HepG2 (cell line): ENCODE measurements around the gene SLC25A45. TPM values are rescaled to one million over a fixed set of nuclear protein-coding genes. Genes with fewer than 3 reads are reported as not detected.

Source experiments
- ATAD3A ChIP-seq: sonication (generic); formaldehyde crosslinking; IDR thresholded peaks from 2 replicates; pipeline ENCODE4 v1.4.0; 2020; ENCODE audit warnings: missing genetic modification reagents
- CAMTA2 ChIP-seq: sonication (generic); formaldehyde crosslinking; IDR thresholded peaks from 2 replicates; pipeline ENCODE4 v1.4.0; 2020; ENCODE audit warnings: mild to moderate bottlenecking, missing genetic modification reagents, borderline replicate concordance
- DBP ChIP-seq: sonication (generic); formaldehyde crosslinking; IDR thresholded peaks from 2 replicates; pipeline ENCODE4 v1.4.0; 2020; ENCODE audit warnings: missing genetic modification reagents; ENCODE audit errors: not compliant biosample characterization
- E2F1 ChIP-seq: sonication (generic); formaldehyde crosslinking; IDR thresholded peaks from 2 replicates; pipeline ENCODE4 v1.5.0; 2020; ENCODE audit warnings: missing genetic modification reagents
- GATAD2A ChIP-seq: IDR thresholded peaks from 2 replicates; pipeline ENCODE4 v1.6.1; 2016
- KDM5B ChIP-seq: sonication (generic); formaldehyde crosslinking; IDR thresholded peaks from 2 replicates; pipeline ENCODE4 v1.4.0; 2020; ENCODE audit warnings: missing genetic modification reagents, mild to moderate bottlenecking, borderline replicate concordance
- MATR3 ChIP-seq: sonication (generic); formaldehyde crosslinking; IDR thresholded peaks from 2 replicates; pipeline ENCODE4 v1.4.0; 2020; ENCODE audit warnings: missing genetic modification reagents
- RAD21 ChIP-seq: fragments of 450-650 bp; formaldehyde crosslinking; IDR thresholded peaks from 2 replicates; pipeline ENCODE4 v1.5.0; 2020; ENCODE audit warnings: mild to moderate bottlenecking
- SP1 ChIP-seq, 2 experiments: fragments of 450-650 bp in 1 of 2; sonication (generic) in 1 of 2; formaldehyde crosslinking in 1 of 2; IDR thresholded peaks; 2 replicates each; pipeline versions ENCODE4 v1.4.0 to v1.6.1; 2016 to 2020; ENCODE audit warnings: missing genetic modification reagents in 1 of 2
- TBL1XR1 ChIP-seq: fragments of 150-350 bp; IDR thresholded peaks from 2 replicates; pipeline ENCODE4 v1.6.1; 2014; ENCODE audit warnings: borderline replicate concordance, low read length; ENCODE audit not compliant: partially characterized antibody
- YY1 ChIP-seq: IDR thresholded peaks from 2 replicates; pipeline ENCODE4 v1.6.1; 2011; ENCODE audit warnings: low read length, low read depth, moderate library complexity, mild to moderate bottlenecking; ENCODE audit not compliant: insufficient read depth, insufficient replicate concordance
- ZFX ChIP-seq: sonication (generic); formaldehyde crosslinking; IDR thresholded peaks from 2 replicates; pipeline ENCODE4 v1.4.0; 2020; ENCODE audit warnings: mild to moderate bottlenecking, low read depth, missing genetic modification reagents, moderate library complexity
- ZNF33B ChIP-seq: sonication (generic); formaldehyde crosslinking; IDR thresholded peaks from 2 replicates; pipeline ENCODE4 v1.5.1; 2020; ENCODE audit warnings: mild to moderate bottlenecking, missing genetic modification reagents
- ZNF343 ChIP-seq: sonication (generic); formaldehyde crosslinking; IDR thresholded peaks from 2 replicates; pipeline ENCODE4 v1.4.0; 2020; ENCODE audit warnings: mild to moderate bottlenecking, missing genetic modification reagents
- ZNF354B ChIP-seq: sonication (generic); formaldehyde crosslinking; IDR thresholded peaks from 2 replicates; pipeline ENCODE4 v1.8.0; 2022; ENCODE audit warnings: mild to moderate bottlenecking, missing genetic modification reagents
- ZNF432 ChIP-seq: sonication (generic); formaldehyde crosslinking; IDR thresholded peaks from 2 replicates; pipeline ENCODE4 v1.5.0; 2020; ENCODE audit warnings: missing genetic modification reagents, mild to moderate bottlenecking, borderline replicate concordance
- ZNF512 ChIP-seq: sonication (generic); formaldehyde crosslinking; IDR thresholded peaks from 2 replicates; pipeline ENCODE4 v1.4.0; 2020; ENCODE audit warnings: mild to moderate bottlenecking, missing genetic modification reagents
- ZNF737 ChIP-seq: sonication (generic); formaldehyde crosslinking; IDR thresholded peaks from 2 replicates; pipeline ENCODE4 v1.5.0; 2020; ENCODE audit warnings: missing genetic modification reagents, mild to moderate bottlenecking, borderline replicate concordance
- ZNF75D ChIP-seq: sonication (generic); formaldehyde crosslinking; IDR thresholded peaks from 2 replicates; pipeline ENCODE4 v1.8.1; 2023; ENCODE audit warnings: missing genetic modification reagents, mild to moderate bottlenecking, borderline replicate concordance
- polyA plus RNA-seq, 8 experiments: library from polyadenylated mRNA; depleted of rRNA in 3 of 8; stranded (reverse) in 7 of 8; unstranded in 1 of 8; fragments of >200 nt; fragmentation: Illumina TruSeq in 4 of 8; extraction: Trizol in 4 of 8; gene quantifications; 2 replicates each; pipeline versions ENCODE4 v1.2.1 to v1.2.3, GENCODE V29; 2011 to 2016; ENCODE audit warnings: low read depth in 4 of 8, missing spikeins in 1 of 8, mixed read lengths in 1 of 8; ENCODE audit not compliant: insufficient read depth in 1 of 8
- total RNA-seq, 5 experiments: library from RNA; depleted of rRNA; stranded (reverse); fragments of >200 nt; fragmentation: Illumina TruSeq; extraction: Trizol; gene quantifications; 2 replicates each; pipeline ENCODE4 v1.2.3, GENCODE V29; 2016; ENCODE audit warnings: low read depth in 1 of 5
- TF ChIP-seq, protein P1 (sequence below): sonication (generic); formaldehyde crosslinking; IDR thresholded peaks from 2 replicates; pipeline ENCODE4 v1.4.0; 2020; ENCODE audit warnings: missing genetic modification reagents
- TF ChIP-seq, protein P2 (sequence below): sonication (generic); formaldehyde crosslinking; IDR thresholded peaks from 2 replicates; pipeline ENCODE4 v1.4.0; 2020; ENCODE audit warnings: missing genetic modification reagents, borderline replicate concordance

Gene SLC25A45
- total and polyA plus RNA-seq, 2 of the 13 experiments (the other 11 are each of a cell fraction or from before 2014, with no cell fraction given) = 1.2 to 3.4 TPM

GRCh38 chr11:65354265-65355012, 28.0 kb downstream of the SLC25A45 start, which contains the start of gene TIGD3 (continued):
- TF ChIP-seq ATAD3A (CRISPR knock-in tag) (no peak), ZNF343 (no peak), ZFX (CRISPR knock-in tag) (peak; percentile 86), KDM5B (CRISPR knock-in tag) (peak; percentile 21; the same call in 1 of the 2 replicates), ZNF432 (no peak), ZNF75D (CRISPR knock-in tag) (no peak), YY1 (peak; percentile 55), RAD21 (CRISPR knock-in tag) (0 out of 2 replicates have a peak, but pooled peaks have one; percentile 15), MATR3 (CRISPR knock-in tag) (no peak), ZNF737 (CRISPR knock-in tag) (no peak), ZNF33B (no peak), E2F1 (CRISPR knock-in tag) (no peak), SP1 (IDR thresholded peaks at IDR 0.05) (no peak), SP1 (CRISPR knock-in tag; IDR thresholded peaks at IDR 0.05) (peak; percentile 76; the same call in 1 of the 2 replicates), ZNF354B (no peak), TBL1XR1 (no peak), ZNF512 (no peak), CAMTA2 (CRISPR knock-in tag) (no peak), GATAD2A (CRISPR knock-in tag) (peak; percentile 14; the same call in 1 of the 2 replicates), DBP (CRISPR knock-in tag) (no peak)
- TF ChIP-seq, protein P1, sequence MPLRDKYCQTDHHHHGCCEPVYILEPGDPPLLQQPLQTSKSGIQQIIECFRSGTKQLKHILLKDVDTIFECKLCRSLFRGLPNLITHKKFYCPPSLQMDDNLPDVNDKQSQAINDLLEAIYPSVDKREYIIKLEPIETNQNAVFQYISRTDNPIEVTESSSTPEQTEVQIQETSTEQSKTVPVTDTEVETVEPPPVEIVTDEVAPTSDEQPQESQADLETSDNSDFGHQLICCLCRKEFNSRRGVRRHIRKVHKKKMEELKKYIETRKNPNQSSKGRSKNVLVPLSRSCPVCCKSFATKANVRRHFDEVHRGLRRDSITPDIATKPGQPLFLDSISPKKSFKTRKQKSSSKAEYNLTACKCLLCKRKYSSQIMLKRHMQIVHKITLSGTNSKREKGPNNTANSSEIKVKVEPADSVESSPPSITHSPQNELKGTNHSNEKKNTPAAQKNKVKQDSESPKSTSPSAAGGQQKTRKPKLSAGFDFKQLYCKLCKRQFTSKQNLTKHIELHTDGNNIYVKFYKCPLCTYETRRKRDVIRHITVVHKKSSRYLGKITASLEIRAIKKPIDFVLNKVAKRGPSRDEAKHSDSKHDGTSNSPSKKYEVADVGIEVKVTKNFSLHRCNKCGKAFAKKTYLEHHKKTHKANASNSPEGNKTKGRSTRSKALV (CRISPR knock-in tag) = no peak
- TF ChIP-seq, protein P2, sequence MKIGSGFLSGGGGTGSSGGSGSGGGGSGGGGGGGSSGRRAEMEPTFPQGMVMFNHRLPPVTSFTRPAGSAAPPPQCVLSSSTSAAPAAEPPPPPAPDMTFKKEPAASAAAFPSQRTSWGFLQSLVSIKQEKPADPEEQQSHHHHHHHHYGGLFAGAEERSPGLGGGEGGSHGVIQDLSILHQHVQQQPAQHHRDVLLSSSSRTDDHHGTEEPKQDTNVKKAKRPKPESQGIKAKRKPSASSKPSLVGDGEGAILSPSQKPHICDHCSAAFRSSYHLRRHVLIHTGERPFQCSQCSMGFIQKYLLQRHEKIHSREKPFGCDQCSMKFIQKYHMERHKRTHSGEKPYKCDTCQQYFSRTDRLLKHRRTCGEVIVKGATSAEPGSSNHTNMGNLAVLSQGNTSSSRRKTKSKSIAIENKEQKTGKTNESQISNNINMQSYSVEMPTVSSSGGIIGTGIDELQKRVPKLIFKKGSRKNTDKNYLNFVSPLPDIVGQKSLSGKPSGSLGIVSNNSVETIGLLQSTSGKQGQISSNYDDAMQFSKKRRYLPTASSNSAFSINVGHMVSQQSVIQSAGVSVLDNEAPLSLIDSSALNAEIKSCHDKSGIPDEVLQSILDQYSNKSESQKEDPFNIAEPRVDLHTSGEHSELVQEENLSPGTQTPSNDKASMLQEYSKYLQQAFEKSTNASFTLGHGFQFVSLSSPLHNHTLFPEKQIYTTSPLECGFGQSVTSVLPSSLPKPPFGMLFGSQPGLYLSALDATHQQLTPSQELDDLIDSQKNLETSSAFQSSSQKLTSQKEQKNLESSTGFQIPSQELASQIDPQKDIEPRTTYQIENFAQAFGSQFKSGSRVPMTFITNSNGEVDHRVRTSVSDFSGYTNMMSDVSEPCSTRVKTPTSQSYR (CRISPR knock-in tag) = no peak
